ENCODE results near the gene PCDHGC5. TPM values are rescaled to one million over a fixed set of nuclear protein-coding genes. Genes with fewer than 3 reads are reported as not detected.
A peak's percentile ranks its signal among the peaks of the same experiment; 100 is the strongest.

The PCDHGC5 gene
- total and polyA plus RNA-seq, 2 experiments from 2014 or later, result 0.16 to 1.5 TPM

- Histone ChIP-seq H3K4me3 (no peak overlapping the region), H3K36me3 (ENCODE audit: insufficient read depth) (peaks cover 10% of the 10 kb centered on the region; the same call in 1 of the 2 replicates), H3F3A (replicated peaks; ENCODE audit: low read depth) (0 out of 2 replicates have a peak, but pooled peaks cover 4% of the 10 kb centered on the region), H3K4me1 (ENCODE audit: insufficient read depth) (peaks cover 9% of the 10 kb centered on the region), H4K20me1 (replicated peaks; ENCODE audit: insufficient read depth) (no peaks in the 10 kb centered on the region), H3K9me2 (ENCODE audit: insufficient read depth) (no peaks in the 10 kb centered on the region), H3K79me2 (replicated peaks; ENCODE audit: insufficient read depth) (no peaks in the 10 kb centered on the region), H3K27me3 (ENCODE audit: insufficient read depth) (0 out of 2 replicates have a peak, but pooled peaks cover 4% of the 10 kb centered on the region), H3K27ac (ENCODE audit: low read depth) (peak overlapping the region; percentile 93), H3K4me2 (peak overlapping the region; percentile 100), H2AFZ (no peak overlapping the region)
- ATAC-seq (no peak), DNase-seq (ENCODE audit: low spot score) (no peak)
- no peaks in the 10 kb centered on the region; the same call in 2 of the 3 replicates for H3K9me3 Mint-ChIP-seq
- peak overlapping the region; percentile 15; the same call in 1 of the 3 replicates for H3K4me3 Mint-ChIP-seq
- H3K4me1 Mint-ChIP-seq, result peaks cover 26% of the 10 kb centered on the region
- H3K27me3 Mint-ChIP-seq (ENCODE audit: insufficient read depth, low read depth, poor library complexity), result peaks cover 21% of the 10 kb centered on the region
- TF ChIP-seq POLR2AphosphoS5 (IDR thresholded peaks at IDR 0.05; ENCODE audit: low read depth) (no peak), EZH2 (IDR thresholded peaks at IDR 0.05; ENCODE audit: low read depth, unreplicated experiment) (no peak)
- H3K36me3 Mint-ChIP-seq (ENCODE audit: low read depth), result peaks cover 54% of the 10 kb centered on the region
- peak overlapping the region; percentile 64; the same call in 1 of the 2 replicates for H3K27ac Mint-ChIP-seq
Measured at GRCh38 chr5:141515141-141515540, 26.3 kb downstream of the PCDHGC5 start.

GRCh38 chr5:141515946-141516671, 27.2 kb downstream of the PCDHGC5 start:
- Histone ChIP-seq H3K27ac (ENCODE audit: low read depth) (no peak overlapping the region), H3K9me2 (ENCODE audit: insufficient read depth) (no peaks in the 10 kb centered on the region), H3K4me1 (ENCODE audit: insufficient read depth) (peaks cover 9% of the 10 kb centered on the region), H2AFZ (no peak overlapping the region), H4K20me1 (replicated peaks; ENCODE audit: insufficient read depth) (peaks cover 1% of the 10 kb centered on the region; the same call in 1 of the 2 replicates), H3K4me2 (peak overlapping the region; percentile 100; the same call in 1 of the 2 replicates), H3K79me2 (replicated peaks; ENCODE audit: insufficient read depth) (no peaks in the 10 kb centered on the region), H3F3A (replicated peaks; ENCODE audit: low read depth) (0 out of 2 replicates have a peak, but pooled peaks cover 4% of the 10 kb centered on the region), H3K27me3 (ENCODE audit: insufficient read depth) (0 out of 2 replicates have a peak, but pooled peaks cover 4% of the 10 kb centered on the region), H3K4me3 (no peak overlapping the region), H3K36me3 (ENCODE audit: insufficient read depth) (peaks cover 15% of the 10 kb centered on the region; the same call in 1 of the 2 replicates)
- Mint-ChIP-seq H3K27me3 (ENCODE audit: insufficient read depth, low read depth, poor library complexity) (peaks cover 21% of the 10 kb centered on the region), H3K4me1 (peaks cover 26% of the 10 kb centered on the region), H3K4me3 (no peak overlapping the region), H3K9me3 (no peaks in the 10 kb centered on the region; the same call in 2 of the 3 replicates), H3K36me3 (ENCODE audit: low read depth) (peaks cover 57% of the 10 kb centered on the region), H3K27ac (peak overlapping the region; percentile 64; the same call in 1 of the 2 replicates)
- DNase-seq (ENCODE audit: low spot score), result no peak
- ATAC-seq, result no peak
- TF ChIP-seq POLR2AphosphoS5 (IDR thresholded peaks at IDR 0.05; ENCODE audit: low read depth) (no peak), REST (IDR thresholded peaks at IDR 0.05; ENCODE audit: unreplicated experiment) (no peak), STAT1 (IDR thresholded peaks at IDR 0.05; ENCODE audit: unreplicated experiment) (no peak), ZNF331 (CRISPR knock-in tag; IDR thresholded peaks at IDR 0.05; ENCODE audit: low read depth) (no peak)
